Measurements from ENCODE around the gene PAM.

- no peak for TF ChIP-seq YY1 (IDR thresholded peaks at IDR 0.05; ENCODE audit: insufficient read depth, insufficient read length)
- TF ChIP-seq ZNF274 (IDR thresholded peaks at IDR 0.05; ENCODE audit: low read depth, low read length) = no peak
These were observed 43.1 kb downstream of the PAM start for GRCh38 chr5:102798104-102798785.
